Endometrial microvascular endothelial cells (primary cell): ENCODE results near the gene TTC3. TPM values are rescaled to one million over a fixed set of nuclear protein-coding genes. Genes with fewer than 3 reads are reported as not detected.
"Not testable (repeated sequence)": the region's sequence is repeated elsewhere in the genome, so short reads cannot be mapped to it uniquely, and the experiment has no call there.

Source experiments
- in situ Hi-C: cut with HindIII; loops from 2 replicates; pipeline ENCODE4 v1.10.0; 2017; ENCODE audit warnings: low sequenced_read_pairs, low pct_unique_long_range_greater_than_20kb; ENCODE audit errors: inconsistent ontology term
- total RNA-seq: library from RNA; depleted of rRNA; stranded (reverse); fragments of >200 nt; gene quantifications from one replicate; pipeline ENCODE4 v1.2.3, GENCODE V29; 2015; ENCODE audit errors: inconsistent ontology term

Gene TTC3
- total RNA-seq, 1 donor from 2014 or later = 45.9 TPM

- in situ Hi-C loops = no loop called here
These were observed 63.2 kb downstream of the TTC3 start for GRCh38 chr21:37136261-37136660.

GRCh38 chr21:37136744-37137143, 63.7 kb downstream of the TTC3 start:
- in situ Hi-C loops = no loop called here

DNA sequence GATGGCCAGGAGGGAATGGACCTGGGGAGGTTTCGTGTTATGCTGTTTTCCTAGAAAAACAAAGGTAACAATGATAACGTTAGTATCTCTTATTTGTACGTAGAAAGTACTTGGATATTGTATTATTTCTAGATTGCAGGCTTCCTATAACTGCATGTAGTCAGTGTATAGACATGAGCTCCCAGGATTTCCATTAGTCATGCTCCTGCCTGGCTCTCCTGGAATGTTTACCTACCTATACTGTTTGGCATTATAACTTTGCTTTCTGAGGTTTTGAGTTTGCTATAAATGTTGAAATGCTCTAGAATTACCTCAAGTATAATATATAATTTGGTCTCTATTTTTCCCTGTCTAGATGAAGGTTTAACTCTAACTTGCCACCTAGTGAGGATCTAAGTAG, 66.1 kb downstream of the TTC3 start:
- in situ Hi-C loops = no loop called here

- in situ Hi-C loops = no loop called here
These were observed 66.8 kb downstream of the TTC3 start for GRCh38 chr21:37139902-37140301.

- in situ Hi-C loops = not testable (repeated sequence)
These were observed 70.3 kb downstream of the TTC3 start for GRCh38 chr21:37143392-37143791.

DNA sequence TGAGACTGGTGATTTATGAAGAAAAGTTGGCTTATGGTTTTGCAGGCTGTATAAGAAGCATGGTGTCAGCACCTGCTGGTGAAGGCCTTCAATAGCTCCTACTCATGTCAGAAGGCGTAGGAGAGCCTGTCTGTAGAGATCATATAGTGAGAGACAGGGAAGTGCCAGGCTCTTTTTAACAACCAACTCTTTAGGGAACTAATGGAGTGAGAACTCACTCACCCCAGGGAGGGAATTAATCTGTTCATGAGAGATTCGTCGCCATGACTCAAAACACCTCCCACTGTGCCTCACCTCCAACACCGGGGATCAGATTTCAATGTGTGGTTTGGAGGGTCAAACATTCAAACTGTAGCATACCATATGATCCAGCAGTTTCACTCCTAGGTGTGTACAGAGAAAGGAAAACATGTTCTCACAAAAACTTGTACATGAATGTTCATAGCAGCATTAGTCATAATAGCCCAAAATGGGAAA, 72.6 kb downstream of the TTC3 start:
- in situ Hi-C loops = no loop called here

DNA sequence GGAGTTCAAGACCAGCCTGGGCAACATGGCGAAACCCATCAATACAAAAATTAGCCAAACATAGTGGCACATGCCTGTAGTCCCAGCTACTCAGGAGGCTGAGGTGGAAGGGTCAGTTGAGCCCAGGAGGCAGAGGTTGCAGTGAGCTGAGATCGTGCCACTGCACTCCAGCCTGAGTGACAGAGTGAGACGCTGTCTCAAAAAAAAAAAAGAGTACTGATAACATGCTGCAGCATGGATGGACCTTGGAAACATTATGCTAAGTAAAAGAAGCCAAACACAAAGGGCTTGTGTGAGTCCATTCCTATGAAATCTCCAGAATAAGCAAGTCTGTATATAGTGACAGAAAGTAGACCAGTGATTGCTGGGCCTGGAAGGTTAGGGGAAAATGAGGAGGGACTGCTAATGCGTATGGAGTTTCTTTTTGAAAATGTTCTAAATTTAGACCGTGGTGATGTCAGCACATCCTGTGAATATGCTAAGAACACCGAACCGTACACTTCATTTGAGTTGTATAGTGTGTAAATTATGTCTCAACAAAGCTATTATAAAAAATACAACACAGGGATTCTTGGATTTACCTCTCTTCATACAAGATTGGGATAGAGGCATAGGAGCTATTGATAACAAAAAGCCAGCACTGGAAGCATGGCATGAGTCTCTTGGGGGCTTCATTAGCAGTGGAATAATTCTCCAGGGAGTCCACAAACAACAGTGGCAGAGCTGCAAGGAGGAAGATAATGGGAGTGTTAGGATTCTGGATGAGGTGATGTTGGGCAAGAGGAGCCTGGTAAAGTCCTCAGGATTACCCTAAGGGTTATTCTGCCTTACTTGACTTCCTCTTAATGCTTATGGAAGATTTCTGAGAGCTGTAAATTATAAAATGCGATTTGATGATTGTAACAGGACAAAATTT, 73.5 kb downstream of the TTC3 start:
- in situ Hi-C loops = no loop called here

GRCh38 chr21:37149411-37149810, 76.4 kb downstream of the TTC3 start:
- in situ Hi-C loops = no loop called here

GRCh38 chr21:37153196-37153934, 80.3 kb downstream of the TTC3 start:
- in situ Hi-C loops = no loop called here

- in situ Hi-C loops = no loop called here
These were observed 80.9 kb downstream of the TTC3 start for GRCh38 chr21:37153935-37154350.

DNA sequence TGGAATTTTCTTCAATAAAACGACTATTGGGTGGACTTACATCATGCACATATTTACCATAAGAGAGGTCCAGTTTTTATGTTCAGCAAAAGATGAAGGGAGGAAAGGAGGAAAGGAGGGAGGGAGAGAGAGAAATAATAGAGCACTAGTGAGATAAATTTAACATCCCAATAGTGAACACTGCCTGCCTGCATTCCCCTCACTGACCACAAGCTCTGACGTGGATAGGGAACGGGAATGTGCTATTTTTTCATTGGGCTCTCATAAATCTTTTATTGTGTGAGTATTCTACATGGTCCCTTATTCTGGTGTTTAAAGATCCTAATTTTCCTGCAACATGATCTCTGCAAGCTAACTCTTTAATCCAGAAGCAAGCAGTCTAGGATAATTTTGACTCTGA, 82.1 kb downstream of the TTC3 start:
- in situ Hi-C loops = no loop called here

GRCh38 chr21:37157938-37158337, 84.9 kb downstream of the TTC3 start:
- in situ Hi-C loops = no loop called here

GRCh38 chr21:37159053-37159776, 86.2 kb downstream of the TTC3 start:
- in situ Hi-C loops = no loop called here

- in situ Hi-C loops = no loop called here
These were observed 86.9 kb downstream of the TTC3 start for GRCh38 chr21:37159949-37160348.

DNA sequence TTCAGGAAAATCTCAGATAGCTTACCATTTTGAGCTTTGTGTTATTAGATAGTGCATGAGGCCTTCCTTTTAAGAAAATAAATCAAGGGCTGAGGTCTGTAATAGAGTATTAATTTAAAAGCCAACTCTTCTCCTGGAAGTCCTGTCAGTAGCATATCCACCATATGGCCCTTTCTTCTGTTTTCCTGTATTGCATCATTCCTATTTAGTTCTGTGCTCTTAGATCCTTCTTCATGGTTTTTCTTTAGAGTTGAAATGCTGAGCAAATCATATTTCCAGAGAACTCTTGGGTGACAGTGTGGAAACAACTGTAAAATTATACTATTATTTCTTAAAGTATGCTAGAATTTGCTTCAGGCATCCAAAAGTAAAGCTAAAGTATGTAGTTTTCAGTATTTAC, 91.7 kb downstream of the TTC3 start:
- in situ Hi-C loops = no loop called here

- in situ Hi-C loops = no loop called here
These were observed 92.5 kb downstream of the TTC3 start for GRCh38 chr21:37165586-37165985.

GRCh38 chr21:37166733-37167132, 93.7 kb downstream of the TTC3 start:
- in situ Hi-C loops = no loop called here

- in situ Hi-C loops = no loop called here
These were observed 95.6 kb downstream of the TTC3 start for GRCh38 chr21:37168666-37169065.

GRCh38 chr21:37172646-37173045, 99.6 kb downstream of the TTC3 start:
- in situ Hi-C loops = no loop called here
